Calu3 (cell line): ENCODE results near the gene TSBP1. TPM values are rescaled to one million over a fixed set of nuclear protein-coding genes. Genes with fewer than 3 reads are reported as not detected.
"Not testable (repeated sequence)": the region's sequence is repeated elsewhere in the genome, so short reads cannot be mapped to it uniquely, and the experiment has no call there.

ENCODE experiments used
- BruUV-seq: library from RNA; stranded (reverse); fragments of 400-500 nt; replicated peaks from 2 replicates; lab custom pipeline; 2021; lab: Mats Ljungman, UMichigan
- CTCF ChIA-PET: fragments of 300-600 bp; sonication (Branson Sonifier 250); formaldehyde crosslinking; loops from one replicate; lab custom pipeline; 2022; ENCODE audit warnings: antibody characterized with exemption; lab: Charles Lee
- DNase-seq: peaks from one replicate; pipeline ENCODE4 v3.0.0; 2022
- H3K27ac Mint-ChIP-seq: one replicate; pipeline ENCODE4 v1.8.0; 2022; ENCODE audit warnings: mixed read lengths; ENCODE audit not compliant: unreplicated experiment
- H3K27me3 Mint-ChIP-seq: one replicate; pipeline ENCODE4 v1.8.0; 2022; ENCODE audit warnings: mixed read lengths; ENCODE audit not compliant: unreplicated experiment
- H3K36me3 Mint-ChIP-seq: one replicate; pipeline ENCODE4 v1.8.0; 2022; ENCODE audit warnings: mild to moderate bottlenecking, moderate library complexity, mixed read lengths; ENCODE audit not compliant: insufficient read depth, unreplicated experiment
- H3K4me1 Mint-ChIP-seq: one replicate; pipeline ENCODE4 v1.8.0; 2022; ENCODE audit warnings: mild to moderate bottlenecking, low read depth, mixed read lengths; ENCODE audit not compliant: unreplicated experiment
- H3K4me3 Mint-ChIP-seq: one replicate; pipeline ENCODE4 v1.8.0; 2022; ENCODE audit warnings: mild to moderate bottlenecking, low read depth, moderate library complexity, mixed read lengths; ENCODE audit not compliant: unreplicated experiment
- H3K9me3 Mint-ChIP-seq: one replicate; pipeline ENCODE4 v1.8.0; 2022; ENCODE audit warnings: low read depth, mixed read lengths; ENCODE audit not compliant: unreplicated experiment
- CTCF ChIP-seq: fragments of 200-600 bp; IDR thresholded peaks from one replicate; pipeline ENCODE4 v1.8.0; 2022; ENCODE audit warnings: antibody characterized with exemption; ENCODE audit not compliant: unreplicated experiment
- intact Hi-C: fragments of 100-400 bp; cut with micrococcal nuclease; formaldehyde crosslinking; loops from one replicate; pipeline ENCODE4 v1.10.0; 2022; ENCODE audit not compliant: unreplicated experiment
- total RNA-seq: library from RNA; stranded (reverse); gene quantifications from 2 replicates; pipeline ENCODE4 v1.2.3, GENCODE V29; 2022

Gene TSBP1
- total RNA-seq, 1 experiment from 2014 or later, result not detected

- DNase-seq, result no peak
- Mint-ChIP-seq H3K9me3 (no peaks in the 10 kb centered on the region), H3K36me3 (no peaks in the 10 kb centered on the region), H3K4me1 (no peaks in the 10 kb centered on the region), H3K4me3 (no peak overlapping the region), H3K27ac (no peak overlapping the region), H3K27me3 (peaks cover 83% of the 10 kb centered on the region)
- intact Hi-C loops, result no loop called here
- no TSS peak for BruUV-seq
- CTCF ChIA-PET, result no interaction called here
- TF ChIP-seq CTCF, result no peak
These were observed 54.2 kb downstream of the TSBP1 start for GRCh38 chr6:32317541-32317940.

GRCh38 chr6:32313964-32314363, 57.7 kb downstream of the TSBP1 start:
- H3K27ac Mint-ChIP-seq, result no peak overlapping the region
- no TSS peak for BruUV-seq
- H3K27me3 Mint-ChIP-seq, result peaks cover 83% of the 10 kb centered on the region
- no peaks in the 10 kb centered on the region for H3K36me3 Mint-ChIP-seq
- intact Hi-C loops, result no loop called here
- CTCF ChIA-PET, result no interaction called here
- H3K4me1 Mint-ChIP-seq, result no peaks in the 10 kb centered on the region
- no peak for DNase-seq
- no peak overlapping the region for H3K4me3 Mint-ChIP-seq
- H3K9me3 Mint-ChIP-seq, result no peaks in the 10 kb centered on the region
- no peak for TF ChIP-seq CTCF

- intact Hi-C loops, result loop anchor here (5.0 kb wide), 2 partner anchors 41 to 54 kb away; no protein-coding TSS in a partner anchor
- H3K4me1 Mint-ChIP-seq, result peaks cover 22% of the 10 kb centered on the region
These were observed 72.9 kb downstream of the TSBP1 start for GRCh38 chr6:32298632-32299336.

GRCh38 chr6:32294980-32295379, 76.7 kb downstream of the TSBP1 start:
- H3K9me3 Mint-ChIP-seq, BruUV-seq, H3K27ac Mint-ChIP-seq, H3K36me3 Mint-ChIP-seq, DNase-seq, H3K4me3 Mint-ChIP-seq: not testable (repeated sequence)
- Mint-ChIP-seq H3K27me3 (peaks cover 34% of the 10 kb centered on the region), H3K4me1 (peaks cover 36% of the 10 kb centered on the region)
- intact Hi-C loops, result loop anchor here (5.0 kb wide), 2 partner anchors 38 to 57 kb away; no protein-coding TSS in a partner anchor
- CTCF ChIA-PET, result interaction anchor here (0.7 to 1.3 kb wide), 3 partner anchors 25 to 1284 kb away, joined by 3 to 4 read pairs (median 4); no protein-coding TSS in a partner anchor

More at GRCh38 chr6:32298632-32299336, 72.9 kb downstream of the TSBP1 start:
- Mint-ChIP-seq H3K4me3 (no peak overlapping the region), H3K27ac (peak overlapping the region; percentile 15), H3K9me3 (no peaks in the 10 kb centered on the region), H3K36me3 (no peaks in the 10 kb centered on the region), H3K27me3 (peaks cover 4% of the 10 kb centered on the region)
- CTCF ChIA-PET, result interaction anchor here (0.7 to 1.3 kb wide), 2 partner anchors 11 to 210 kb away, joined by 4 to 5 read pairs; no protein-coding TSS in a partner anchor
- no peak for DNase-seq
- no TSS peak for BruUV-seq
- TF ChIP-seq CTCF, result no peak

- no peak overlapping the region for H3K4me3 Mint-ChIP-seq
- no peak for DNase-seq
- peaks cover 34% of the 10 kb centered on the region for H3K27me3 Mint-ChIP-seq
- no peaks in the 10 kb centered on the region for H3K36me3 Mint-ChIP-seq
- CTCF ChIA-PET, result interaction anchor here (0.7 kb wide), 2 partner anchors 83 to 1284 kb away, joined by 3 to 4 read pairs; no protein-coding TSS in a partner anchor
- peaks cover 36% of the 10 kb centered on the region for H3K4me1 Mint-ChIP-seq
- intact Hi-C loops, result no loop called here
- peaks cover 5% of the 10 kb centered on the region for H3K9me3 Mint-ChIP-seq
- TF ChIP-seq CTCF, result no peak
- no TSS peak for BruUV-seq
- no peak overlapping the region for H3K27ac Mint-ChIP-seq
These were observed 77.1 kb downstream of the TSBP1 start for GRCh38 chr6:32294566-32294965.
